Measurements from ENCODE around the gene SPACA9.

The SPACA9 gene

DNA sequence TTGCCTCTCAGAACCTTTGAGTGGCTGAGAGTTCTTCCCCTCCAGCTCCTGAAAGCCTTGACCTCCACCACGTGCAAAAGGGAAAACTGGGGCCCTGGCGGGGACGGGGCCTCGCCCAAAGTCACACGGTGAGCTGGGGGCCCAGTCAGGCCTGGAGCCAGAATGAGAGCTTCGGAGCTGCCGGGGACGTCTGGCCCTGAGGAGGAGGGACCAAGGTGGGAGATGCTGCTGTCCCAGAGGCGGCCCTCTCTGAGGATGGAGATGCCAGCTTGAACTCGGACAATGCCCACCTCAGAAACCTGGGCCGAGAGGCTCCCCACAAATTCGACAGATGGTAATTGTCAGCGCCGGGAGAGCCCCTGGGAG is 1.3 kb upstream of the SPACA9 start:
- Mint-ChIP-seq H3K4me1 (peaks cover 24% of the 10 kb centered on the region), H3K4me3 (peak overlapping the region; percentile 70), H3K27ac (no peak overlapping the region), H3K9me3 (no peaks in the 10 kb centered on the region), H3K36me3 (no peaks in the 10 kb centered on the region), H3K27me3 (peaks cover 27% of the 10 kb centered on the region)
- CTCF ChIA-PET: no interaction called here
- DNase-seq: no peak

DNA sequence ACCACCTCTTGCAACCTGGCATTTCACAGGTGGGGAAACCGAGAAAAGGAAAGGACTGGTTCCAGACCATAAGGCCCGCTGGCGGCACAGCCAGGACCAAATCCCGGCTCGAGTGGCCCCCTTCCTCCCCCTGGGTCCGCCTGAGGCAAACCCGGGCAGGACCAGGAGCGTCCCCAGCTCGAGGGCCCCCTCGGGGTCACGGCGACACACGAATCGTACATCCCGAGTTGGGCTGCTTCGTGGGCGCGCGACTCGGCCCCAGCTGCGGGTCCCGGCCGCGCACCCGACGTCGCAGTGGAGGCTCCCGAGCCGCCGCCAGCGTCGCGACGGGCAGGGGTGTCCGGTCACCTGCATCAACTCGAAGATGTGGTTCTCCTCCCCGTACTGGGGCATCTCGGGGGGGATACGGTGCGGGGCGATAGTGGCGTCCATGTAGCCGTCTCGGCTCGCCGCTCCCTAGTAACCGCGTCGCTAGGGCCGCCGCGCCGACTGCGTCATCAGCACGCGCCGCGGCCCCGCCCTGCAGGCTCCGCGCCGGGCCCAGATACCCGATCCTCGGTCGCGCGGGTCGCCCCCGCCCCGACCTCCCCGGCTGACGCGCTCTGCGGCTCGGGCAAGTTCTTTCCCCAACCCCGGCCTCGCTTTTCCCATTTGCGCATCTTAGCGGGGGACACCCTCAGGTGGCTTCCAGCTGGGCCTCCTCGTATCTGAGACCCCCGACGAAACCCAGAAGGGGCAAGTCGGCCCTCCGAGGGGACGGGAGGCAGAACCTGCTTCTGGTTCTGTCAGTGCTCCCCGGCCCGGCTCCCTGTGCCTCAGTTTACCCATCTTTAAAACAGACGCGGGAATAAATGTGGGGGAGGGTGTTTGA is 639 bp upstream of the SPACA9 start, which contains the start of gene AK8:
Gene AK8, minus strand, starts transcription at position 461 of the 871 bp plus-strand sequence. Its CDS starts 29 bp downstream, at position 432.
- Mint-ChIP-seq H3K4me1 (peaks cover 24% of the 10 kb centered on the region), H3K4me3 (peak within 1 kb of the TSS; percentile 74), H3K9me3 (no peaks in the 10 kb centered on the region), H3K36me3 (no peaks in the 10 kb centered on the region), H3K27ac (peak within 1 kb of the TSS; percentile 86), H3K27me3 (peaks cover 27% of the 10 kb centered on the region)
- CTCF ChIA-PET: interaction anchor here (3.1 kb wide), 1 partner anchor 24 kb away, joined by 15 read pairs; no protein-coding TSS in a partner anchor
- peak; percentile 83 for DNase-seq

DNA sequence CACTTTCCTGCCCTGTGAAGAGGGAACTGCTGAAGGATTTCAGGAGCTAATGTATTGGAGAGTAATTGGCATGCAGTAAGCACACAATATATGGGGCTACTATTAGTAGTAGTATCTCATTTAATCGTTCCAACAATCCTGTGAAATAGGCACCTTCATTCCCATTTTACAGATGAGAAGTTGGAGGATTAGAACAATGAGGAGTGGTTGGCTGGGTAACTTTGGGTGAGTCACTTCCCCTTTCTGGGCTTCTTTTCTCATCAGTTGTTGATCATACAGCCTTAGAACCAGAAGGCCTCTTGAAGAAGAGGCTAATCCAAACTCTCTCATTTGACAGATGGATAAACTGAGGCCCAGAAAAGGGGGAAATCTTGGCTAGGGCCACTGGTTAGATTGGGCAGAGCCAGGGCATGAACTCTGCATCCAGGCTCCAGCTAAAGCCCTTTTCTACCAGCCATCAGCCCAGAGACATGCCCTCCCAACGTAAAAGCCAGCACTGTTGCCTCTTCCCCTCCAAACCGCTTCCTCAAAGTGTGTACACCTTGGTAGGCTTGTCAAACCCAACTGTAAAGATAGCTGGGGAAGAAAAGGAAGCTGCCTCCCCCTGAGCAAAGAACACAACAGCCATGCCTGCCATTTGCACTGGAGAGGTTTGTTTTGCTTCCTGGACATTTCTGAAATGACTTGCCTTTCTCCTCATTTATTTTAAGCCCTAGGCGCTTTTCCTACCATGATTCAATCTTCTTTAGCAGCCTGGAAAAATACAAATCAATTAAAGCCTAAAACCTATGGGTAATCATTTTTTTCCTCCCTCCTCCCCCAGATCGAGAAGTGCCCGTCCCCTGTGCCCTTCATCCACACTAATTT is 992 bp downstream of the SPACA9 start:
- H3K4me1 Mint-ChIP-seq: peaks cover 20% of the 10 kb centered on the region
- peaks cover 27% of the 10 kb centered on the region for H3K27me3 Mint-ChIP-seq
- H3K4me3 Mint-ChIP-seq: peak overlapping the region; percentile 74
- DNase-seq: no peak
- H3K36me3 Mint-ChIP-seq: no peaks in the 10 kb centered on the region
- H3K9me3 Mint-ChIP-seq: no peaks in the 10 kb centered on the region
- H3K27ac Mint-ChIP-seq: peak overlapping the region; percentile 86
- CTCF ChIA-PET: interaction anchor here (1.5 to 3.1 kb wide), 2 partner anchors 22 to 30 kb away, joined by 5 to 15 read pairs; no protein-coding TSS in a partner anchor

GRCh38 chr9:132880324-132880661 is 1.6 kb downstream of the SPACA9 start:
- no peaks in the 10 kb centered on the region for H3K9me3 Mint-ChIP-seq
- H3K27me3 Mint-ChIP-seq: peaks cover 25% of the 10 kb centered on the region
- H3K27ac Mint-ChIP-seq: peak overlapping the region; percentile 86
- no peaks in the 10 kb centered on the region for H3K36me3 Mint-ChIP-seq
- H3K4me3 Mint-ChIP-seq: peak overlapping the region; percentile 74
- no peak for DNase-seq
- peaks cover 20% of the 10 kb centered on the region for H3K4me1 Mint-ChIP-seq
- CTCF ChIA-PET: interaction anchor here (1.5 to 3.1 kb wide), 2 partner anchors 21 to 31 kb away, joined by 5 to 15 read pairs; no protein-coding TSS in a partner anchor

DNA sequence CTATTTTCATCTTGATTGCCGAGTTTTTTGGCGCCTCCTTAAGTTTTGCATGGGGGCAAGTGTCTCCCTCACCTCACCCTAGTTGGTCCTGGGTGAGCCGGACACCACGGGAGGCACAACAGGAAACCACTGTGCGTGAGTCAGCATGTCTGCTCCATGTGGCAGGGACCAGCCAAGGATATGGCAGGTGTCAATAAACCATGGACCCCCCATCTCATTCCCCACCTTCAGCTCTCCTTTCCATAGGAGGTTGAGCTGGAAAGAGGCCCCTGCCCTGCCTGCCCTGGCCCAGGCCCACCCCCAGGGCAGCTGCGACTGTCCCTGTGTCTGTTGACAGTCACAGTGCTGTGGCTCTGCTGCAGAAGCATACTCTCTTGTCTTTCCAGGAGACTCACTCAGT is 3.1 kb downstream of the SPACA9 start:
- Mint-ChIP-seq H3K27me3 (peaks cover 17% of the 10 kb centered on the region), H3K9me3 (no peaks in the 10 kb centered on the region), H3K36me3 (no peaks in the 10 kb centered on the region), H3K27ac (no peak overlapping the region), H3K4me1 (peaks cover 20% of the 10 kb centered on the region), H3K4me3 (no peak overlapping the region)
- no peak for DNase-seq
- CTCF ChIA-PET: interaction anchor here (1.0 kb wide), 1 partner anchor 33 kb away, joined by 3 read pairs; no protein-coding TSS in a partner anchor

DNA sequence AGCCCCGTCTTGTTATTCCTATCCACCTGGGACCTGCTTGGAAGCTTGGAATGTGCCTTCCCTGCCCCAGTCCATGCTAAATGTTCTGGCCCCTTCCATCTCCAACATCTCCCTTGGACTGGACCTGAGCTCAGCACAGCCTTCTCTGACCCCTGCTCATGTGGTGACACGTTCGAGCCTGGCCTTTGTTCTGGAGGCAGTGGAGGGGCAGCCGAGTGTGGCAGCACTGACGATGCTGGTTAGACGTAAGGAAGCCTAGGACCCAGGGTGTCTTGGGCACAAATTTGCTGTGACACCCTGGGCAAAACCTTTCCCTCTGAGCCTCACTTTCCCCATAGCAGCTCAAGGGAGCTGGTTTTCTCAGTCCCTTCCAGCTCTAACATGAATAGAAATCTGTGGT is 3.9 kb downstream of the SPACA9 start:
- Mint-ChIP-seq H3K9me3 (no peaks in the 10 kb centered on the region), H3K4me1 (peaks cover 17% of the 10 kb centered on the region), H3K4me3 (no peak overlapping the region), H3K27ac (no peak overlapping the region), H3K27me3 (peaks cover 10% of the 10 kb centered on the region), H3K36me3 (no peaks in the 10 kb centered on the region)
- no peak for DNase-seq
- CTCF ChIA-PET: interaction anchor here (1.0 kb wide), 1 partner anchor 34 kb away, joined by 3 read pairs; no protein-coding TSS in a partner anchor

DNA sequence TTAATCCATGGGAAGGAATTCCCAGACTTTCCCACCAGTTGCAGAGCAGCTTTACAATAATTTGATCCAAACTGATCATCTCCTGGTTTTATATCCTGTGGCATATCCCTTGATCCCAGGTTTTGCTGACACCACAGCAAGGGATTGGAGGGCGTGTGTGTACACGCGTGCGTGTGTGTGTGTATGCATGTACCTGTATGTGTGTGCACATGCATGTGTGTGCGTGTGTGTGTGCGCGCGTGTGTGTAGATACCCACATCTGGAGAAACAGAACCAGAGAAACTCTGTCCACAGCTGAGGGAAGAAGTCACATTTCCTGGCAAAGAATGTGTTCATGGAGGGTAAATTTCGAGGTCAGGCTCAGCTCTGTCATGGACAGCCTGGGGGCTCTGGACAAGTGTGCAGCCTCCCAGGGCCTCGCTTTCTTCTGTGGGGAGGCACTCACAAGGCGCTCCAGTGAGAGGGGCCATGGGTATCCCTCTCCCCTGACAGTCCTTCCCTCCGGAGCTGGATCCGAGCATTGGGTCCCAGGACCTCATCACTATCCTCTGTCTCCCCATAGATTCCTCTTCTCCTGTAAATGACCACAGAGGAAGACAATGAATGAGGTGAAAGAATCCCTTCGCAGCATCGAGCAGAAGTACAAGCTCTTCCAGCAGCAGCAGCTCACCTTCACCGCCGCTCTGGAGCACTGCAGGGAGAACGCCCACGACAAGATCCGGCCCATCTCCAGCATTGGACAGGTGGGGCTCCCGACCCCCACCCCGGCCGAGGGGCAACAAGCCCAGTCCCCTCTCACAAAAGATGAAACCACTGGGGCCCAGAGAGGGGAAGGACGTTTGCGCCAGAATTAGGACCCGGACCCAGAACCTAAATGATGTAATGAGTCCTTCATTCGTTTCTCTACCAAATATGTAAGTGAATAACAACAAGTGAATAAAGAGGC is 4.9 kb downstream of the SPACA9 start:
- no peak for DNase-seq
- Mint-ChIP-seq H3K27ac (no peak overlapping the region), H3K27me3 (peaks cover 4% of the 10 kb centered on the region), H3K36me3 (no peaks in the 10 kb centered on the region), H3K4me3 (no peak overlapping the region), H3K9me3 (no peaks in the 10 kb centered on the region), H3K4me1 (peaks cover 19% of the 10 kb centered on the region)
- CTCF ChIA-PET: no interaction called here

DNA sequence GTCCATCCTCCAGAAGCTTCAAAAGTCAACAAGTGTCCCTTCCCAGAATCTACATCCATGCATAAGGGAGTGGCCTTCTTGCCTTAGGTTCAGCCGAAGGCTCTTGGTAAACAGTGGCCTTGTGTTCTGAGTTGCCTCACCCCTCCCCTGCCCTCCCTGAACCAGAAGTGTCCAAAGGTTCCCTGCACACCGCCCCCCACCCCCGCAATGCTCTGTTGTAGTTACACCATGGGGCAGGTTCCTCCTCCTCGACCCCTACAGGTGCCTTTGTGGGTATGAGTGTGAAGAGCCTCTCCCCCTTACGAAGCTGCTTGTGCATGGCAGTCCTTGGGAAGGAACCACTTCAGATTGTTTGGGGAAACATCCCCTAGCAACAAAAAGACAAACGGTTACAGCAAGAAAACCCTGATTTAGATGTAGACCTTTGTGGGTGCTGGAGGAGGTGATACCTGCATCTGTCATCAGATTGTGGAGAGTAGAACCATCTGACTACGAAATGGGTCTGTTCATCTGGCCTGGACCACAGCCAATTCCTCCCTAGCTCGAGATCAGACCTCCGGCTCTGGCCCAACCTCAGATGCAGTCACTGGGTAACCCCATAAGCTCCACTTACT is 7.1 kb downstream of the SPACA9 start:
- peaks cover 7% of the 10 kb centered on the region for H3K4me1 Mint-ChIP-seq
- no peaks in the 10 kb centered on the region for H3K9me3 Mint-ChIP-seq
- no peak for DNase-seq
- H3K4me3 Mint-ChIP-seq: no peak overlapping the region
- no peaks in the 10 kb centered on the region for H3K27me3 Mint-ChIP-seq
- CTCF ChIA-PET: interaction anchor here (0.7 to 1.1 kb wide), 2 partner anchors 12 to 17 kb away, joined by 3 read pairs; no protein-coding TSS in a partner anchor
- H3K27ac Mint-ChIP-seq: no peak overlapping the region
- no peaks in the 10 kb centered on the region for H3K36me3 Mint-ChIP-seq

- Mint-ChIP-seq H3K27me3 (no peaks in the 10 kb centered on the region), H3K4me3 (no peak overlapping the region), H3K36me3 (no peaks in the 10 kb centered on the region), H3K4me1 (peaks cover 7% of the 10 kb centered on the region), H3K9me3 (no peaks in the 10 kb centered on the region), H3K27ac (no peak overlapping the region)
- no peak for DNase-seq
- CTCF ChIA-PET: interaction anchor here (1.1 kb wide), 1 partner anchor 16 kb away, joined by 3 read pairs; no protein-coding TSS in a partner anchor
Measured at GRCh38 chr9:132886334-132886725, 7.6 kb downstream of the SPACA9 start.

GRCh38 chr9:132887181-132888120 is 8.8 kb downstream of the SPACA9 start:
- CTCF ChIA-PET: no interaction called here
- no peak overlapping the region for H3K4me3 Mint-ChIP-seq

DNA sequence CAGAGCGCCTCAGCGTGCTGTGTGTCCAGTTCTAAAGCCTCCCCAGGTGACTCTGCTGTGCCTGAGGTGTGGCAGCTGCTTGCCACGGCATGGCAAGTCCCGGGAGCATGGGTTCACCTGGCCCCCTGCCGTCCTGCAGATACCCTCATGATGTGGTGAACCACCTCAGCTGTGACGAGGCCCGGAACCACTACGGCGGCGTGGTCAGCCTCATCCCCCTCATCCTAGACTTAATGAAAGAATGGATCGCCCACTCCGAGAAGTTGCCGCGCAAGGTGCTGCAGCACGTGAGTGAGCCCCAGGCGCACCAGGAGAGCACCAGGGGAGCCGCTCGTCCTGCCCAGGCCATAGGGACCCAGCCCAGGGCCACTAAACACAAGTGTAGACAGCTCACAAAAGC is 9.5 kb downstream of the SPACA9 start:
- peaks cover 7% of the 10 kb centered on the region for H3K4me1 Mint-ChIP-seq
- H3K27me3 Mint-ChIP-seq: no peaks in the 10 kb centered on the region
- no peak overlapping the region for H3K27ac Mint-ChIP-seq
- H3K9me3 Mint-ChIP-seq: no peaks in the 10 kb centered on the region
- no peak for DNase-seq
- CTCF ChIA-PET: no interaction called here
- H3K4me3 Mint-ChIP-seq: no peak overlapping the region
- H3K36me3 Mint-ChIP-seq: peaks cover under 1% of the 10 kb centered on the region

More at GRCh38 chr9:132887181-132888120, 8.8 kb downstream of the SPACA9 start:
- Mint-ChIP-seq H3K4me1 (peaks cover 7% of the 10 kb centered on the region), H3K36me3 (no peaks in the 10 kb centered on the region), H3K27ac (no peak overlapping the region), H3K9me3 (no peaks in the 10 kb centered on the region), H3K27me3 (no peaks in the 10 kb centered on the region)
- DNase-seq: no peak

GRCh38 chr9:132892400-132892799 is 13.7 kb downstream of the SPACA9 start:
- CTCF ChIA-PET: no interaction called here
- H3K9me3 Mint-ChIP-seq: no peaks in the 10 kb centered on the region
- H3K36me3 Mint-ChIP-seq: peaks cover 21% of the 10 kb centered on the region
- no peak for DNase-seq
- H3K27ac Mint-ChIP-seq: no peak overlapping the region
- no peak overlapping the region for H3K4me3 Mint-ChIP-seq
- H3K4me1 Mint-ChIP-seq: peaks cover 15% of the 10 kb centered on the region
- no peaks in the 10 kb centered on the region for H3K27me3 Mint-ChIP-seq
